ENCODE measurements around the gene NOS1. TPM values are rescaled to one million over a fixed set of nuclear protein-coding genes. Genes with fewer than 3 reads are reported as not detected.
"Not testable (repeated sequence)": the region's sequence is repeated elsewhere in the genome, so short reads cannot be mapped to it uniquely, and the experiment has no call there.

NOS1 gene
- 1 to 10 TPM; 1.2 to 7.0 TPM for total RNA-seq
- polyA plus RNA-seq (ENCODE audit: insufficient read length in 2 of 2) = 1 to 10 TPM; 3.0 to 3.7 TPM
- long read RNA-seq, donor 1 = 0 reads
- long read RNA-seq, donor 2 = 0 reads
- long read RNA-seq, donor 3 = 0 reads
- long read RNA-seq, donor 4 = 0 reads

GRCh38 chr12:117361347-117361751 is at the start of gene NOS1:
Gene NOS1 (minus strand): TSS chr12:117361626. CDS start chr12:117331069, 30,557 bp downstream.
- Histone ChIP-seq H3K27ac (ENCODE audit: low read depth, low read length) (no peak within 1 kb of the TSS), H3K4me1 (ENCODE audit: control insufficient read depth, insufficient read depth, low read length) (peaks cover 21% of the 10 kb centered on the region), H3K27me3 (ENCODE audit: control insufficient read depth, insufficient read depth, low read length) (peaks cover 79% of the 10 kb centered on the region), H3K9me3 (ENCODE audit: control insufficient read depth, insufficient read depth, low read length) (no peaks in the 10 kb centered on the region), H3K36me3 (ENCODE audit: control insufficient read depth, insufficient read depth, low read length) (no peaks in the 10 kb centered on the region), H3K4me3 (ENCODE audit: low read depth, low read length) (peak within 1 kb of the TSS; percentile 7)
- peak in 1 of 6 donors; percentile 56 for DNase-seq (ENCODE audit: low read depth in 4 of 6, low spot score in 6 of 6)
- WGBS (ENCODE audit: insufficient coverage) = 1% methylated on average over 23 of the region's 33 CpGs

GRCh38 chr12:117409286-117409685 is 47.9 kb upstream of the NOS1 start:
- Histone ChIP-seq H3K4me3 (ENCODE audit: low read depth, low read length) (no peak overlapping the region), H3K4me1 (ENCODE audit: control insufficient read depth, insufficient read depth, low read length) (peaks cover 8% of the 10 kb centered on the region), H3K27me3 (ENCODE audit: control insufficient read depth, insufficient read depth, low read length) (no peaks in the 10 kb centered on the region), H3K36me3 (ENCODE audit: control insufficient read depth, insufficient read depth, low read length) (no peaks in the 10 kb centered on the region), H3K27ac (ENCODE audit: low read depth, low read length) (no peak overlapping the region), H3K9me3 (ENCODE audit: control insufficient read depth, insufficient read depth, low read length) (no peaks in the 10 kb centered on the region)
- no peak for DNase-seq (ENCODE audit: low read depth in 4 of 6, low spot score in 6 of 6)

DNA sequence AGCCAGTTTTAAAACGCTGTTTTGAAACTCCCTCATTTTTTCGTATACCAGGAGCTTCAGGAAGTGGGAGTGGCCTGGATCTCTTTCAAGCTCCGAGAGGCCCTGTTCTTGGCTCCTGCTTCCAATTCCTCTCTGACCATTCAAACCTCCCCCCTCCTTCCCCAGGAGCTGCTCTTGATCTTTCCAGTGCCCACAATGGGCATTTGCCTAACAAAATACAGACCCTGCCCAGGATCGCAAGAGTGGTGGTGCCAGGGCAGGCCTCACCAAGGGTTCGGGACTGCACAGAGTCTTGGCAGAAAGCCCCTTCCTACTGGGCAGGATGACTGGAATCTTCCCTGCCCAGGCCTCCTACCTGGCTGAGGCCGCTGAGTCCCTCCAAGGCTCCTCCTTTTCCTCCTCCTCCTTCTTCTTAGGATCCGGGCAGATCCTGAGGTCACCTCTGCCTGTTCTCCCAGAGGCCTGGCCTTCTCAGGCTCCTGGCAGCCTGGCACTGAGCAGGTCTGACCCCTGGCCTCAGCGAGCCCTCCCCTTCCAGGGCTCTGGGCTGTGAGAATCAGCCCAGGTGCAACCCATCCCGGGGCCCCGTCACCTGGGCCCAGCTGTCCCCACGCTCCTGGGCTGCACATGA is 46.9 kb upstream of the NOS1 start:
- H3K4me3 ChIP-seq (ENCODE audit: low read depth, low read length) = no peak overlapping the region
- H3K36me3 ChIP-seq (ENCODE audit: control insufficient read depth, insufficient read depth, low read length) = no peaks in the 10 kb centered on the region
- peak; percentile 21 to 87 (median 42) for DNase-seq (ENCODE audit: low read depth in 4 of 6, low spot score in 6 of 6)
- H3K9me3 ChIP-seq (ENCODE audit: control insufficient read depth, insufficient read depth, low read length) = no peaks in the 10 kb centered on the region
- H3K4me1 ChIP-seq (ENCODE audit: control insufficient read depth, insufficient read depth, low read length) = peaks cover 8% of the 10 kb centered on the region
- no peaks in the 10 kb centered on the region for H3K27me3 ChIP-seq (ENCODE audit: control insufficient read depth, insufficient read depth, low read length)
- WGBS (ENCODE audit: insufficient coverage) = 41% methylated on average over 9 of the region's 11 CpGs
- no peak overlapping the region for H3K27ac ChIP-seq (ENCODE audit: low read depth, low read length)

DNA sequence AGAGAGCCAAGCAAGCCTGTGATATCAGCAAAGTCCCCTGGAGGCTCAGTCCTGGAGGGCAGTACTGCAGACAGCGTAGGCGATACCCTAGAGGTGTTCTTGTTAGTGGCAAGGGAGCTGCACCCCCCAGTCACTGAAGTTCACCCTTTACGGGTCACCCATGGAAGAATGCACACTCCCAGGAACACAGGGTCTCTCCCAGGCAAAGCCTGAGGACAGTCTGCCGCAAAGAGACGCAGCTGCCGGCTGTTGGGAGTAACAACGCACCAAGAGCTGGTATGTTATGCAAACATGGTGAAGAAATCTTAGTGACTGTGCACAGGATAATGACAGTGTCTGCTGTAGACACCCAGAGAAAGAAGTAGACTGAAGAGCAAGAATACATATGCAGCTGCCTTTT is 43.5 kb upstream of the NOS1 start:
- 76% methylated on average over 6 of the region's 7 CpGs for WGBS (ENCODE audit: insufficient coverage)
- Histone ChIP-seq H3K4me1 (ENCODE audit: control insufficient read depth, insufficient read depth, low read length) (peaks cover 8% of the 10 kb centered on the region), H3K9me3 (ENCODE audit: control insufficient read depth, insufficient read depth, low read length) (no peaks in the 10 kb centered on the region), H3K4me3 (ENCODE audit: low read depth, low read length) (no peak overlapping the region), H3K27ac (ENCODE audit: low read depth, low read length) (no peak overlapping the region), H3K27me3 (ENCODE audit: control insufficient read depth, insufficient read depth, low read length) (no peaks in the 10 kb centered on the region), H3K36me3 (ENCODE audit: control insufficient read depth, insufficient read depth, low read length) (no peaks in the 10 kb centered on the region)
- no peak for DNase-seq (ENCODE audit: low read depth in 4 of 6, low spot score in 6 of 6)

- H3K36me3 ChIP-seq (ENCODE audit: control insufficient read depth, insufficient read depth, low read length) = no peaks in the 10 kb centered on the region
- H3K4me3 ChIP-seq (ENCODE audit: low read depth, low read length) = no peak overlapping the region
- peaks cover 8% of the 10 kb centered on the region for H3K4me1 ChIP-seq (ENCODE audit: control insufficient read depth, insufficient read depth, low read length)
- H3K9me3 ChIP-seq (ENCODE audit: control insufficient read depth, insufficient read depth, low read length) = no peaks in the 10 kb centered on the region
- 78% methylated on average over 4 of the region's 4 CpGs for WGBS (ENCODE audit: insufficient coverage)
- no peak overlapping the region for H3K27ac ChIP-seq (ENCODE audit: low read depth, low read length)
- H3K27me3 ChIP-seq (ENCODE audit: control insufficient read depth, insufficient read depth, low read length) = no peaks in the 10 kb centered on the region
- DNase-seq (ENCODE audit: low read depth in 4 of 6, low spot score in 6 of 6) = no peak
Observed at GRCh38 chr12:117404203-117404853, 42.9 kb upstream of the NOS1 start.

- no peak overlapping the region for H3K27ac ChIP-seq (ENCODE audit: low read depth, low read length)
- no peaks in the 10 kb centered on the region for H3K27me3 ChIP-seq (ENCODE audit: control insufficient read depth, insufficient read depth, low read length)
- H3K36me3 ChIP-seq (ENCODE audit: control insufficient read depth, insufficient read depth, low read length) = no peaks in the 10 kb centered on the region
- no peak overlapping the region for H3K4me3 ChIP-seq (ENCODE audit: low read depth, low read length)
- no peaks in the 10 kb centered on the region for H3K9me3 ChIP-seq (ENCODE audit: control insufficient read depth, insufficient read depth, low read length)
- peaks cover 6% of the 10 kb centered on the region for H3K4me1 ChIP-seq (ENCODE audit: control insufficient read depth, insufficient read depth, low read length)
- 76% methylated on average over 2 of the region's 3 CpGs for WGBS (ENCODE audit: insufficient coverage)
- DNase-seq (ENCODE audit: low read depth in 4 of 6, low spot score in 6 of 6) = no peak
Observed at GRCh38 chr12:117403586-117404139, 42.2 kb upstream of the NOS1 start.

DNA sequence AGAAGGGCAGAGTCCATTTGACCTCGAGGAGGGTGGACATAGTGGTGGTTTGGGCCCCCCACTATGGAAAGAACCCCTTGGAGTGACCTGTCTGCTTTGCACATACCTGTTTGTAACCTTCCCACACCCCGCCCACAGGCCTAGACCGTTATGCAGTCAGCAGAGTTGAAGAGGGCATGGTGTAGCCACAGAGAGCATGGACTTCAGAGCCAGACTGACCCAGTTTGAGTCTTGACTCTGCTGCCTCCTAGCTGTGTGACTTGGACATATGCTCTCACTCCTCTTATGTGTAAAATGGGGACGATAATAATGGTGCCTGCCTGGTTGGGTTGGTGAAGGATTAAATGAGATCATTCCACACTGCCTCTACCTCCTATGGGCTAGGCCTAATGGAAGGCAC is 40.9 kb upstream of the NOS1 start:
- DNase-seq (ENCODE audit: low read depth in 4 of 6, low spot score in 6 of 6) = no peak
- Histone ChIP-seq H3K9me3 (ENCODE audit: control insufficient read depth, insufficient read depth, low read length) (no peaks in the 10 kb centered on the region), H3K27me3 (ENCODE audit: control insufficient read depth, insufficient read depth, low read length) (no peaks in the 10 kb centered on the region), H3K27ac (ENCODE audit: low read depth, low read length) (no peak overlapping the region), H3K4me1 (ENCODE audit: control insufficient read depth, insufficient read depth, low read length) (no peaks in the 10 kb centered on the region), H3K4me3 (ENCODE audit: low read depth, low read length) (no peak overlapping the region), H3K36me3 (ENCODE audit: control insufficient read depth, insufficient read depth, low read length) (no peaks in the 10 kb centered on the region)
- 83% methylated on average over 1 of the region's 4 CpGs for WGBS (ENCODE audit: insufficient coverage)

DNA sequence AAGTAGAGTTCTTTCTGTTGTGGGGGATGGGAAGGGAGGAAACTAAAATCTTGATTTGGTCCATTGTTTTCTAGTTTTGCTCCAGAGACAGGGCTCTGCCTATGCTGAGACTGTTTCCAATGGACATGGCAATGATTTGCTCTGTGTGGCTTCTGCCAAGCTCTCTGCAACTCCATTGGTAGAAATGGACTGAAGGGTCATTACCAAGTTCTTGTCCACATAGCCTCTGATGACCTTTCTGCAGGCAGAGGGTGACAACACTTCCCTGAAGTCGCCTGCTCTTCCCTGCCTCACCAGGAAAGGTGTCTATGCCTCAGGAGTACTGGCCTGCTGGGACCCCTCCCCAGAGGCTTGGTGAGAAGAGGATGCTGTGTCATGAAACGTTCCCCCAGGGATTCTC is 39.5 kb upstream of the NOS1 start:
- DNase-seq (ENCODE audit: low read depth in 4 of 6, low spot score in 6 of 6) = no peak
- H3K4me1 ChIP-seq (ENCODE audit: control insufficient read depth, insufficient read depth, low read length) = no peaks in the 10 kb centered on the region
- no peaks in the 10 kb centered on the region for H3K36me3 ChIP-seq (ENCODE audit: control insufficient read depth, insufficient read depth, low read length)
- H3K27me3 ChIP-seq (ENCODE audit: control insufficient read depth, insufficient read depth, low read length) = no peaks in the 10 kb centered on the region
- no peaks in the 10 kb centered on the region for H3K9me3 ChIP-seq (ENCODE audit: control insufficient read depth, insufficient read depth, low read length)
- H3K4me3 ChIP-seq (ENCODE audit: low read depth, low read length) = no peak overlapping the region
- WGBS (ENCODE audit: insufficient coverage) = no CpG with 5 or more reads among the region's 2 CpGs
- no peak overlapping the region for H3K27ac ChIP-seq (ENCODE audit: low read depth, low read length)

GRCh38 chr12:117398482-117398881 is 37.1 kb upstream of the NOS1 start:
- not testable (repeated sequence) for H3K27ac ChIP-seq (ENCODE audit: low read depth, low read length); H3K4me3 ChIP-seq (ENCODE audit: low read depth, low read length); H3K4me1 ChIP-seq (ENCODE audit: control insufficient read depth, insufficient read depth, low read length); H3K9me3 ChIP-seq (ENCODE audit: control insufficient read depth, insufficient read depth, low read length); DNase-seq (ENCODE audit: low read depth in 4 of 6, low spot score in 6 of 6); H3K36me3 ChIP-seq (ENCODE audit: control insufficient read depth, insufficient read depth, low read length); H3K27me3 ChIP-seq (ENCODE audit: control insufficient read depth, insufficient read depth, low read length)

GRCh38 chr12:117395766-117396165 is 34.3 kb upstream of the NOS1 start:
- H3K27ac ChIP-seq (ENCODE audit: low read depth, low read length) = no peak overlapping the region
- H3K4me3 ChIP-seq (ENCODE audit: low read depth, low read length) = no peak overlapping the region
- no peak for DNase-seq (ENCODE audit: low read depth in 4 of 6, low spot score in 6 of 6)
- no peaks in the 10 kb centered on the region for H3K9me3 ChIP-seq (ENCODE audit: control insufficient read depth, insufficient read depth, low read length)
- no peaks in the 10 kb centered on the region for H3K36me3 ChIP-seq (ENCODE audit: control insufficient read depth, insufficient read depth, low read length)
- no peaks in the 10 kb centered on the region for H3K4me1 ChIP-seq (ENCODE audit: control insufficient read depth, insufficient read depth, low read length)
- H3K27me3 ChIP-seq (ENCODE audit: control insufficient read depth, insufficient read depth, low read length) = no peaks in the 10 kb centered on the region
